K562 (cell line): ENCODE measurements around the gene C5orf24. TPM values are rescaled to one million over a fixed set of nuclear protein-coding genes. Genes with fewer than 3 reads are reported as not detected.

Experiments used
- CBX5 ChIP-seq: IDR thresholded peaks from 2 replicates; pipeline ENCODE4 v1.6.1; 2014; ENCODE audit warnings: low read depth, borderline replicate concordance
- ETV5 ChIP-seq: sonication (generic); formaldehyde crosslinking; IDR thresholded peaks from 2 replicates; pipeline ENCODE4 v1.4.0; 2020; ENCODE audit warnings: low read depth, mild to moderate bottlenecking, missing genetic modification reagents
- MLLT1 ChIP-seq, 2 experiments: fragments of 450-650 bp; IDR thresholded peaks; 2 replicates each; pipeline ENCODE4 v1.6.1; 2016
- NONO ChIP-seq, 2 experiments: fragments of 200-400 bp in 1 of 2; fragments of 450-650 bp in 1 of 2; formaldehyde crosslinking in 1 of 2; IDR thresholded peaks; 2 replicates each; pipeline ENCODE4 v1.6.1; 2017; ENCODE audit warnings: low read depth in 2 of 2, mild to moderate bottlenecking in 2 of 2, moderate library complexity in 2 of 2, low read length in 1 of 2
- SNRNP70 ChIP-seq: fragments of 200-400 bp; formaldehyde crosslinking; optimal IDR thresholded peaks from 2 replicates; pipeline ENCODE3; 2017; ENCODE audit warnings: low read depth, low read length
- STAT6 ChIP-seq: sonication (generic); formaldehyde crosslinking; IDR thresholded peaks from 2 replicates; pipeline ENCODE4 v1.8.1; 2023; ENCODE audit warnings: mild to moderate bottlenecking, missing genetic modification reagents
- ZBTB12 ChIP-seq: fragments of 250-450 bp; sonication (Bioruptor Pico); IDR thresholded peaks from 2 replicates; pipeline ENCODE4 v1.4.0; 2020
- ZBTB40 ChIP-seq, 2 experiments: fragments of 450-650 bp in 1 of 2; sonication (generic) in 1 of 2; formaldehyde crosslinking in 1 of 2; IDR thresholded peaks; 2 replicates each; pipeline versions ENCODE4 v1.7.1 to v1.9.0; 2016 to 2022; ENCODE audit warnings: inconsistent platforms in 1 of 2, mild to moderate bottlenecking in 1 of 2, missing genetic modification reagents in 1 of 2
- ZC3H8 ChIP-seq: fragments of 450-650 bp; IDR thresholded peaks from 2 replicates; pipeline ENCODE4 v1.6.1; 2017
- ZFPM2 ChIP-seq: fragments of 250-450 bp; sonication (Bioruptor Pico); IDR thresholded peaks from 2 replicates; pipeline ENCODE4 v1.5.1; 2022; ENCODE audit warnings: mild to moderate bottlenecking
- ZNF232 ChIP-seq: sonication (generic); formaldehyde crosslinking; IDR thresholded peaks from 2 replicates; pipeline ENCODE4 v1.8.0; 2022; ENCODE audit warnings: mild to moderate bottlenecking, missing genetic modification reagents
- polyA plus RNA-seq, 8 experiments: library from polyadenylated mRNA; depleted of rRNA in 4 of 8; stranded (reverse) in 5 of 8; unstranded in 3 of 8; fragments of >200 nt; fragmentation: Nextera tagmentation in 2 of 8; fragmentation: Illumina TruSeq in 1 of 8; extraction: Ambion mirVana in 2 of 8; extraction: Trizol in 1 of 8; gene quantifications; 2 replicates each; pipeline versions ENCODE4 v1.2.1 to v1.2.3, GENCODE V29; 2011 to 2014; ENCODE audit warnings: inconsistent platforms in 1 of 8, missing spikeins in 1 of 8
- total RNA-seq, 7 experiments: library from RNA; depleted of rRNA in 6 of 7; stranded (reverse); fragments of >200 nt in 6 of 7; fragmentation: Illumina TruSeq in 2 of 7; extraction: Trizol in 2 of 7; gene quantifications; 2 replicates each; pipeline versions ENCODE4 v1.2.1 to v1.2.3, GENCODE V29; 2011 to 2021; ENCODE audit warnings: low replicate concordance in 1 of 7

Gene C5orf24
- total and polyA plus RNA-seq, 9 of the 15 experiments (the other 6 are each of a cell fraction or from before 2014, with no cell fraction given) = 8.9 to 38.6 (median 28.4) TPM

GRCh38 chr5:134905246-134905996, 59.7 kb downstream of the C5orf24 start (continued):
- no peak for TF ChIP-seq STAT6 (CRISPR knock-in tag)
- no peak for TF ChIP-seq SNRNP70
- TF ChIP-seq NONO (IDR thresholded peaks at IDR 0.05; ENCODE audit: low read depth in 2 of 2, low read length in 1 of 2) = no peak
- no peak for TF ChIP-seq ZBTB12 (CRISPR knock-in tag)
- TF ChIP-seq ETV5 (CRISPR knock-in tag) = 0 out of 2 replicates have a peak, but pooled peaks have one; percentile 49
- peak in 1 of 2 experiments; percentile 41; a peak in 1 of 4 replicates for TF ChIP-seq MLLT1 (IDR thresholded peaks at IDR 0.05)
- TF ChIP-seq ZBTB40 (IDR thresholded peaks at IDR 0.05) = peak; percentile 69
- no peak for TF ChIP-seq ZBTB40 (CRISPR knock-in tag; IDR thresholded peaks at IDR 0.05)
- no peak for TF ChIP-seq ZNF232 (CRISPR knock-in tag)
- no peak for TF ChIP-seq ZC3H8
- TF ChIP-seq ZFPM2 (CRISPR knock-in tag) = no peak
- 0 out of 2 replicates have a peak, but pooled peaks have one; percentile 59 for TF ChIP-seq CBX5
